MM.1S (cell line): Measurements from ENCODE around the gene KLHL18.
"Not testable (repeated sequence)": the region's sequence is repeated elsewhere in the genome, so short reads cannot be mapped to it uniquely, and the experiment has no call there.

Experiments used
- DNase-seq: peaks from one replicate; pipeline ENCODE4 v3.0.0-alpha.2; 2015
- H2AFZ ChIP-seq: fragments of 300-600 bp; sonication (generic); 2 replicates; pipeline ENCODE4 v1.6.0; 2016; ENCODE audit warnings: antibody characterized with exemption, low read length
- H3F3A ChIP-seq: fragments of 300-600 bp; sonication (generic); 2 replicates; pipeline ENCODE4 v1.6.1; 2016; ENCODE audit warnings: mild to moderate bottlenecking, antibody characterized with exemption, low read length, moderate library complexity, mixed read lengths; ENCODE audit not compliant: insufficient read depth
- H3K27ac ChIP-seq: fragments of 300-600 bp; sonication (generic); 2 replicates; pipeline ENCODE4 v1.5.1; 2016; ENCODE audit warnings: mild to moderate bottlenecking, low read length
- H3K27me3 ChIP-seq: fragments of 300-600 bp; sonication (generic); replicated peaks from 2 replicates; pipeline ENCODE4 v1.6.0; 2016; ENCODE audit warnings: low read length; ENCODE audit not compliant: insufficient read depth
- H3K36me3 ChIP-seq: fragments of 300-600 bp; sonication (generic); replicated peaks from 2 replicates; pipeline ENCODE4 v1.6.1; 2016; ENCODE audit warnings: mild to moderate bottlenecking, low read length, mixed read lengths; ENCODE audit not compliant: insufficient read depth
- H3K4me1 ChIP-seq: fragments of 300-600 bp; sonication (generic); 2 replicates; pipeline ENCODE4 v1.6.1; 2016; ENCODE audit warnings: low read length, mixed read lengths
- H3K4me2 ChIP-seq: fragments of 300-600 bp; sonication (generic); 2 replicates; pipeline ENCODE4 v1.6.0; 2016; ENCODE audit warnings: low read depth, low read length
- H3K4me3 ChIP-seq: fragments of 300-600 bp; sonication (generic); 2 replicates; pipeline ENCODE4 v1.5.1; 2016; ENCODE audit warnings: low read length, mixed read lengths
- H3K79me2 ChIP-seq: fragments of 300-600 bp; sonication (generic); 2 replicates; pipeline ENCODE4 v1.6.1; 2016; ENCODE audit warnings: mixed run types, low read length, mixed read lengths
- H3K9ac ChIP-seq: fragments of 300-600 bp; sonication (generic); 2 replicates; pipeline ENCODE4 v1.6.1; 2016; ENCODE audit warnings: low read length, mixed read lengths
- H3K9me2 ChIP-seq: fragments of 300-600 bp; sonication (generic); replicated peaks from 2 replicates; pipeline ENCODE4 v1.6.1; 2016; ENCODE audit warnings: mild to moderate bottlenecking, low read length, mixed read lengths; ENCODE audit not compliant: insufficient read depth
- H3K9me3 ChIP-seq: fragments of 300-600 bp; sonication (generic); replicated peaks from 2 replicates; pipeline ENCODE4 v1.6.1; 2016; ENCODE audit warnings: mild to moderate bottlenecking, low read length, mixed read lengths; ENCODE audit not compliant: insufficient read depth
- H4K20me1 ChIP-seq: fragments of 300-600 bp; sonication (generic); 2 replicates; pipeline ENCODE4 v1.6.1; 2016; ENCODE audit warnings: mild to moderate bottlenecking, low read length, moderate library complexity, mixed read lengths; ENCODE audit not compliant: insufficient read depth
- CTCF ChIP-seq: fragments of 300-600 bp; sonication (generic); IDR thresholded peaks from 2 replicates; pipeline ENCODE4 v1.5.1; 2016; ENCODE audit warnings: antibody characterized with exemption, low read length, mixed read lengths
- EZH2 ChIP-seq: fragments of 300-600 bp; sonication (generic); optimal IDR thresholded peaks from 2 replicates; pipeline ENCODE3; 2017; ENCODE audit warnings: low read depth, mild to moderate bottlenecking, antibody characterized with exemption, low read length, mixed read lengths
- EZH2phosphoT487 ChIP-seq: fragments of 300-600 bp; sonication (generic); IDR thresholded peaks from 2 replicates; pipeline ENCODE4 v1.6.1; 2018; ENCODE audit warnings: antibody characterized with exemption, low read length

Gene KLHL18

DNA sequence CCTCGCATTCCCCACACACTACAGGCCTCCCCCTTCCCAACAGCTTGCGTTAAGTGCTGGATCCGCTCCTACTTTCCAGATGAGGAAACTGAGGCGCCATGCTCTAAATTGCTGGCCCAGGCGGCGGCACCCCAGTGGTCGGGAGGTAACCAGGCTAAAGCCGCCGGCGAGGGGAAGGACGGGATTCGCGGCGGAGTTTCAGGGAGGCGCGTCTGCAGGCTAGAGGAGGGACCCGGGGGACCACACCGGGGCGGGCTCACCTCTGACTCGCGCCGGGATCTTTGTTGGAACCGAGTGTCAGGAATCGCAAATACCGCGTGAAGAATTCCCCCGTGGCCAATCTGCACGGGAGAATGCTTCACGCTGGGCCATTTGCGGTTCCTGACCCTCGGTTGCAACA lies 73.5 kb downstream of the KLHL18 start:
- Histone ChIP-seq H3K79me2 (no peaks in the 10 kb centered on the region), H3K9ac (no peak overlapping the region), H3K4me1 (no peaks in the 10 kb centered on the region), H3F3A (no peaks in the 10 kb centered on the region), H3K9me2 (no peaks in the 10 kb centered on the region), H3K27ac (no peak overlapping the region), H4K20me1 (no peaks in the 10 kb centered on the region), H3K9me3 (no peaks in the 10 kb centered on the region), H3K4me3 (no peak overlapping the region), H3K4me2 (no peak overlapping the region), H3K27me3 (no peaks in the 10 kb centered on the region), H2AFZ (no peak overlapping the region), H3K36me3 (no peaks in the 10 kb centered on the region)
- TF ChIP-seq EZH2phosphoT487 (no peak), EZH2 (no peak), CTCF (no peak)
- DNase-seq, result no peak

GRCh38 chr3:47359323-47359722 lies 76.6 kb downstream of the KLHL18 start:
- DNase-seq, result no peak
- Histone ChIP-seq H3K79me2 (no peaks in the 10 kb centered on the region), H3K4me1 (no peaks in the 10 kb centered on the region), H3K27ac (no peak overlapping the region), H4K20me1 (no peaks in the 10 kb centered on the region), H3K9me3 (no peaks in the 10 kb centered on the region), H3K4me3 (no peak overlapping the region), H3K36me3 (no peaks in the 10 kb centered on the region), H3K27me3 (no peaks in the 10 kb centered on the region), H2AFZ (no peak overlapping the region), H3K4me2 (no peak overlapping the region), H3K9ac (no peak overlapping the region), H3F3A (no peaks in the 10 kb centered on the region), H3K9me2 (no peaks in the 10 kb centered on the region)
- TF ChIP-seq EZH2 (no peak), CTCF (no peak), EZH2phosphoT487 (no peak)

GRCh38 chr3:47360110-47360517 lies 77.4 kb downstream of the KLHL18 start:
- H3K79me2 ChIP-seq, H3F3A ChIP-seq, H3K27ac ChIP-seq, H3K9ac ChIP-seq, H3K27me3 ChIP-seq, DNase-seq, H3K36me3 ChIP-seq, H3K4me3 ChIP-seq, H4K20me1 ChIP-seq, H2AFZ ChIP-seq, H3K9me2 ChIP-seq, H3K9me3 ChIP-seq, H3K4me1 ChIP-seq, H3K4me2 ChIP-seq: not testable (repeated sequence)

- Histone ChIP-seq H4K20me1 (no peaks in the 10 kb centered on the region), H3K27me3 (no peaks in the 10 kb centered on the region), H3K9me3 (no peaks in the 10 kb centered on the region), H3F3A (no peaks in the 10 kb centered on the region), H3K79me2 (no peaks in the 10 kb centered on the region), H2AFZ (no peak overlapping the region), H3K36me3 (no peaks in the 10 kb centered on the region), H3K9ac (no peak overlapping the region), H3K4me1 (no peaks in the 10 kb centered on the region), H3K4me2 (no peak overlapping the region), H3K27ac (no peak overlapping the region), H3K4me3 (no peak overlapping the region), H3K9me2 (no peaks in the 10 kb centered on the region)
- DNase-seq, result no peak
- TF ChIP-seq EZH2 (no peak), EZH2phosphoT487 (no peak), CTCF (no peak)
These were observed 80.0 kb downstream of the KLHL18 start for GRCh38 chr3:47362701-47363100.
